GM19351 (cell line): ENCODE results near the gene AAGAB.

ENCODE experiments used
- ATAC-seq: cut with Tn5 transposase; IDR thresholded peaks from one replicate; pipeline ENCODE4 v1.9.1; 2021; ENCODE audit warnings: mild to moderate bottlenecking, moderate library complexity; ENCODE audit not compliant: unreplicated experiment

The AAGAB gene

GRCh38 chr15:67190326-67190725, 64.1 kb downstream of the AAGAB start:
- no peak for ATAC-seq

DNA sequence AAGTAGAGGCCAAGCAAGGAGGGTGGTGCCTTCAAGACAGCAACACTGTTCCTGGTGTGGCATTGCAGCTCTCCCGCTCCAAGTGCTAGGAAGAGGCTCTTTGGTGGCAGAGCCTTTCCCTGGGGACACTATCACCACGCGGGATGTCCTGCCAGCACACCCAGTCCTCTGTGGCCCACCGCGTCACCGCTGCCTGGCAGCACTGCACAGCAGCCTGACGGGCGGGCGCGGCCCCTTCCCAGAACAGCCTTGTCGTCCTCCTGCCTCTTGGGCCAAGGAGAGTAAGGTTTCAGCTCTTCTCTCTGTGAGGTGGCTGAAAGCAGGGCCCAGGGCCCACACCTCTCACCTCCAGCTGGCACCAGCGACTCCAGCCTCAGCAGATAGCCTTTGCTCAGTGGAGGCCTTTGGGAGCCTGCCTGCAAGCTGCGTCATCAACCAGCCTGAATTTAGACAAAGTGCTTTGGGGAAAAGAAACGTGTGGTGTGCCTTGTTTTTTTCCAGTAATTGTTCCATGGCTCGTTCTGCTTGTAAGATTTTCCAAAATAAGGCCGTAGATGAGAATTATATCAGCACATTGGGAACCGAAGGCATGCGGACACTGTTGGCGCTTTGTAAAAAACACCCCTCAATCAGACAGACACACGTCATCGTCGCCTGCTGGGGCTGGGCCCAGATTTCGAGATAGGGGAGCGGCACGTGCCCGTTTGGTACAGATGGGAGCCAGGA, 65.0 kb downstream of the AAGAB start:
- no peak for ATAC-seq

GRCh38 chr15:67188551-67189218, 65.8 kb downstream of the AAGAB start:
- ATAC-seq: no peak

- ATAC-seq: no peak
Measured at GRCh38 chr15:67187351-67187854, 67.1 kb downstream of the AAGAB start.

GRCh38 chr15:67186688-67187087, 67.8 kb downstream of the AAGAB start:
- no peak for ATAC-seq

GRCh38 chr15:67186226-67186649, 68.2 kb downstream of the AAGAB start:
- no peak for ATAC-seq

GRCh38 chr15:67185621-67186225, 68.7 kb downstream of the AAGAB start:
- ATAC-seq: no peak

- no peak for ATAC-seq
Measured at GRCh38 chr15:67185051-67185450, 69.4 kb downstream of the AAGAB start.

GRCh38 chr15:67184208-67184925, 70.1 kb downstream of the AAGAB start:
- no peak for ATAC-seq

DNA sequence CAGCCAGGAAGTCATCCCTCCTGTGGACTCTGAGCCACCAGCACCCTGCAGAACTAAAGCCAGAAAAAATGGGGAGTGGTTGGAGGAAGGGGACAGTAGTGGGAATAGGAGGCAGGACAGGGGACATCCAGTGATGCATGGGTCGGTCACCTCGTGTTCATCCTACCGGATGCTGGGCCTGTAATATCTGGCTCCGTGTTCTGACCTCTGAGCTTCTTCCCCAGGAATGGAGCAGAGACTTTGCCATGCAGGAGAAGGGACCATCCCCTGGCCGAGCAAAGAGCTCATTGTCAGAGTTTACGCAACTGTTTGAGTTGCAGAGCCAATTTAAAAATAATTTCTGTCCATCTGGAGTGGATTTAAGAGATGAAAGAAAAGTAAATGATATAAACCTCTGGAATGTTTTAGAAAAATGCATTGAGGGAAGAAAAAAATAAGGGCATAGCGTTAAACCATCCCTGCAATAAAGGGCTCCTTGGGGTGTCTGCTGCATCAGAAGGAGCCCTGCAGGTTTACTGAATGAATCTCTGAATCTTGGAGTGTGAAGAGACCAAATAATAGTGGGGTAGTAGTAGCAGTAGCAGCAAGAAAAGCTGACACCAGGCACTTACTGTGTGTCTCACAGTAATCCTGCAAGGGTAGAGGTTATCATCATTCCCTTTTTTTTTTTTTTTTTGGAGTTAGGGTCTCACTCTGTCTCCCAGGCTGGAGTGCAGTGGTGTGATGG, 70.9 kb downstream of the AAGAB start:
- ATAC-seq: no peak

DNA sequence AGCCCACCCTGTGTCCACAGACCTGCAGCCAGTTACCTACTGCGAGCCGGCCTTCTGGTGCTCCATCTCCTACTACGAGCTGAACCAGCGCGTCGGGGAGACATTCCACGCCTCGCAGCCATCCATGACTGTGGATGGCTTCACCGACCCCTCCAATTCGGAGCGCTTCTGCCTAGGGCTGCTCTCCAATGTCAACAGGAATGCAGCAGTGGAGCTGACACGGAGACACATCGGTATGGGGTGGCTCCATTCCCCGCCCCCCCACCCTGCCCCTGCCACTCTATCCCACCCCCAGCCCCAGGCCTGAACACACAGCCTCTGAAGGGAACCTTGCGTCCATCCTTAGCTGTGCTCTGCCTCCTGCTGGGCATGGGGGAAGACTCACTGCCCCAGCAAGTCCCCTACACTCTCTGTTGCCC, 73.2 kb downstream of the AAGAB start:
- ATAC-seq: no peak

- no peak for ATAC-seq
Measured at GRCh38 chr15:67180514-67181191, 73.8 kb downstream of the AAGAB start.

DNA sequence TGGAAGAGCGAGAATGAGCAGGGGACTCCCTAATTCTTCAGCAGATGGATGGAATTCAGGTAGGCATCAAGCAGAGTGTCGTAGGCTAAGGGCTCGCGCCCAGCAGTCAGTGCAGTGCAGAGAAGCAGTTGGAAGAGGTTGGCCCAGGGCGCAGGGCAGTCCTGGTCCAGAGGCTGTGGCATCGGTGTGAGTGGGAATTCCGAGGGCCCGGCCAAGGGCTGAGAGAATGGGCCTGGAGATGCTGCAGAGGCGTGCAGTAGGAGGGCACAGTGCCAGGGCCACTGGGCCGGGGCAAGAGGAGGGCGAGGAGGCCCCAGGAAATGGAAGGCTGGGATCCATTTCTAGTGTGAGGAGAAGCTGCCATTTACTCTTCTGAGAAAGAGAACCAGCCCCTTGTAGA, 74.4 kb downstream of the AAGAB start:
- ATAC-seq: no peak

GRCh38 chr15:67179411-67179995, 75.0 kb downstream of the AAGAB start:
- ATAC-seq: no peak

- no peak for ATAC-seq
Measured at GRCh38 chr15:67178569-67179210, 75.8 kb downstream of the AAGAB start.

DNA sequence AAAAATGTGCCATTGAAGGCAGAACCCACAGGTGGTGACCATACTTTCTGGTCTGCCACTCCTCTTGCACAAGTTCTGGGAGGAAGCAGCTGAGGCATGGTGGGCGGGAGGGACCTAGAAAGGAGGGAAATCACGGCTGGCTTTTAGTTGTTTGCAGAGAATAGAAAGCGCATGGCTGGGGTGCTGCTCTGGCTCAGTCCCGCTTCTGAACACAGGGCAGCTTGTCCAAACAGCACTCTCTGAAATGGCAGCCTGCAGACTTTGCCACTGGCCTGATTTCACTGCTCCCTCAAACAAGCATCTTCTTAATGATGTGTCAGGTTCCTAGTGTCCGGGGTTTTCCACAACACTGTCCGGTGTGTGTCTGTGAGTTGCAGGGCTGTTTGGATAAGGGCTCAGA, 76.7 kb downstream of the AAGAB start:
- ATAC-seq: no peak

DNA sequence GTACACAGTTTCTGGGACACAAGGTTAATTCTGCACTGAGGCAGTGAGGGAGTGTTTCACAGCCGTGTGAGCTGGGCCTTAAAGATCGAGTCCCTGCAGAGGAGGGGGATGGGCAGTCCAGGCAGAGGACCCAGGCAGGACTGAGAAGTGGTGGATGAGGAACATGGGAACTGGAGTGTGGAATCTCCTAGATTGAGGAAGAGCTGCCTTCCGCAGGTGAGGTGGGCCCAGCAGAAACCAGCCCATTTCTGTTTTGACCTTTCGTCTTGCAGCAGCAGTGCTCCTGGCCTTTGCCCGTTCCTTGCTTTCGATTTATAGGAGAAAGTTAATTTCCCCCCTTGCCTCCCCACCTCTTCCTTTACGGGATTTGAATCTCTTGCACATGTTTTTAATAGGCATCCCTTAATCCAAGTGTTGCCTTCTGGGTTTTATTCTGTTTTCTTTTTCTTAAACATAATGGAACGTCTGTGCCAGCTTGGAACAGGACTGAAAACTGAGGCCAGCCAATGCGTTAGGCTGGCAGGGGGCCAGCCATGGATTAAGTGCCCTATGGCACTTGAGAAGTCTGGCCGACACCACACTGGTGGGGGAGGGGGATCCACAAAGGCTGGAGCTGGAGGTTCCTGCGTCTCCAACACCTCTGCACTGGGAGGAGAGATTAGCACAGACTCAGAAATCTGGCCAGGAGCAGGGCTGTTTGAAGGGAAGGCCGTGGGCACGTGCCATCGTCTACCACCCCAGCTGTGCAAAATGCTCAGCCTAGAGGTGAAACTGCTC, 78.1 kb downstream of the AAGAB start:
- no peak for ATAC-seq

GRCh38 chr15:67175643-67176071, 78.8 kb downstream of the AAGAB start:
- no peak for ATAC-seq
